HL-60 (cell line): ENCODE measurements around the gene UMPS.

Source experiments
- CTCF ChIP-seq: IDR thresholded peaks from one replicate; pipeline ENCODE4 v1.5.1; 2011; ENCODE audit warnings: low read length, control low read depth, inconsistent platforms; ENCODE audit not compliant: insufficient read depth
- POLR2AphosphoS5 ChIP-seq: IDR thresholded peaks from 2 replicates; pipeline ENCODE4 v1.6.1; 2012; ENCODE audit warnings: low read depth

GRCh38 chr3:124784686-124785382 is 54.6 kb downstream of the UMPS start:
- TF ChIP-seq POLR2AphosphoS5 (no peak), CTCF (no peak)
